Measurements from ENCODE around the gene FN3K.
A peak's percentile ranks its signal among the peaks of the same experiment; 100 is the strongest.
"Not testable (repeated sequence)": the region's sequence is repeated elsewhere in the genome, so short reads cannot be mapped to it uniquely, and the experiment has no call there.

FN3K gene

DNA sequence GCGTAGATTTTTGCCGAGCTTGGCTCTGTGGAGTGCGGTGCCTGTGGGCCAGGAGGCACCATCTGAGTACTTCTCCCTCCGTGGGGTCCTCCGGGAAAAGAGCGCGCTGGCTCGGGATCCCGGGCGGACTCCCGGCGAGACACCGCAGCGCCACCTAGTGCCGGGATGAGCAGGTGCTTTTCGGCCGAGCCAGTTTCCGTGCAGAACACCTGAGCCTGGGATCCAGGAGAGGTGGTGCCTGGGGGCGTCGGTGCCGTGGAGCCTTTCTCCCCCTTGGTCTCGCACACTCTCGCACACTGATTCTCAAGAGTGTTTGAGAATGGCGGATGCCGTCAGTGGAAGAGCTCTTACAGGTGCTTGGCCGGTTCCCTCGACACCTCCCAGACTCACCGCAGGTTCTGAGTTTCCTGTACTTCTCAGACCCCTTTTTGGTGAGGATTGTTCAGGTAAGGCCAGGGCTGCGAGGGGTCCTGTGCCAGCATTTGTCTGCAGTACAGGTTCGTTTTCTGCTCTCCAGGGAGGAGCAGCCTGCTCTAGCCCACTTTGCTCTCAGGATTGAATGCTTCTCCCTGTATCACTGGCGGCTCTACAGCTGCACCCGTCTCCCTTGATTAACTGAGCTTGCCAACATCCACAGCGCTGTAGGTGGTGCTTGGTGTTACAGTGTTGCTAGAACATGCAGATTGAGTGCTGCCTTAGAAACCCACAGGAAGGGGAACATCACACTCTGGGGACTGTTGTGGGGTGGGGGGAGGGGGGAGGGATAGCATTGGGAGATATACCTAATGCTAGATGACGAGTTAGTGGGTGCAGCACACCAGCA, 39.8 kb downstream of the FN3K start:
- DNase-seq = peak; percentile 34

- DNase-seq = no peak
Measured at GRCh38 chr17:82776454-82776853, 41.0 kb downstream of the FN3K start.

- not testable (repeated sequence) for DNase-seq
Measured at GRCh38 chr17:82777778-82778375, 42.5 kb downstream of the FN3K start.

- DNase-seq = no peak
Measured at GRCh38 chr17:82779541-82779940, 44.1 kb downstream of the FN3K start.

DNA sequence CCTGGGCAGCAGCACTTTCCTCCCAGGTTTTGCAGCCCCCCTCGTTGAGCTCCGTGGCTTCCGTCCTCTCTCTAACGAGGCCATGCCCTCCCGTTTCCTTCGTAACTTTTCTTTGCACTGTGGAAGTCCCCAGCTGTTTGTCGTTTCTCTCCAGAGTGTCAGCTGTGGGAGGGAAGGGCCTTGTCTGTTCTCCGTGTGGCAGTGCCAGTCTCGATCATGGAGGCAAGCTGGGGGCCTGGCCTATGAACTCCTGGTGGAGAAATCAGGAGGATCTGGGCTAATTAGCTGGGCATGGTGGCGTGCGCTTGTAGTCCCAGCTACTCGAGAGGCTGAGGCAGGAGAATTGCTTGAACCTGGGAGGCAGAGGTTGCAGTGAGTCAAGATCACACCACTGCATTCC, 44.8 kb downstream of the FN3K start:
- no peak for DNase-seq

- no peak for DNase-seq
Measured at GRCh38 chr17:82780971-82781893, 45.8 kb downstream of the FN3K start.

DNA sequence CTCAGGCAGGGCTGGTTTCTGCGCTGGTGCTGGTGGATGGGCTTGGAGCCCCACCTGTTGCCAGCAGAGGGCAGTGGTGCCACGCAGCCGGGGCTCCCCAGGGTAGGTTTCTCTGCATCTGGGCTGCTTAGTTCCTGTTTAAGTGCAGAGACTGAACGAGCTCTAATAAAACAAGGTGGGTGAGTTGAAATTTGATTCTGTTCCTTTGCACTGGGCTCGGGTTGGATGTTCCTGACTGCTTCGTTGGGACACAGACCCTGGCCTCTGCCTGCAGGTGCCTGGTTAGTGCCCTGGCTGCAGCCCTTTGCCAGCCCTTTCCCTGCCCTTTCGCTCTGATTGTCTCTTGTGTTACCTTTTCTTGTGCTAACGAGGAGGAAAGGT, 46.5 kb downstream of the FN3K start:
- peak; percentile 84 for DNase-seq

DNA sequence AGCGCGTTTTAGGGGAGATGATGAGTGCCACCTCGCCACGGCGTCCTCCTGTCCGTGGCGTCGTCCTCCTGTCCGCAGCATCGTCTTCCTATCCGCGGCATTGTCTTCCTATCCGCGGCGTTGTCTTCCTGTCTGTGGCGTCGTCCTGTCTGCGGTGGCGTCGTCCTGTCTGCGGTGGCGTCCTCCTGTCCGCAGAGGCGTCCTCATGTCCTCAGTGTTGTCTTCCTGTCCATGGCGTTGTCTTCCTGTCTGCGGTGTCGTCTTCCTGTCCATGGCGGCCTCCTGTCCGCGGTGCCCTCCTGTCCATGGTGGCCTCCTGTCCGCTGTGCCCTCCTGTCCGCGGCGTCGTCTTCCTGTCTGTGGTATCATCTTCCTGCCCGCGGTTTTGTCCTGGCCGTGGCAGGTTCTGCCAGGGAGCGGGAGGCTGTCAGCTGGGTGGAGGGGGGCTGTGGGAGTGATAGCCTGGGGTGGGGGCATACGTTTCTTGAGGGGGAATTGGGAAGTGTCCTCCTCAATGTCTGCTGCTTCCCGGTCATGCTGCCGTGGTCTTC, 47.3 kb downstream of the FN3K start:
- peak; percentile 34 for DNase-seq

- no peak for DNase-seq
Measured at GRCh38 chr17:82783498-82783897, 48.1 kb downstream of the FN3K start.

- not testable (repeated sequence) for DNase-seq
Measured at GRCh38 chr17:82785581-82785980, 50.2 kb downstream of the FN3K start.

- no peak for DNase-seq
Measured at GRCh38 chr17:82786427-82786826, 51.0 kb downstream of the FN3K start.

GRCh38 chr17:82787081-82787848, 51.9 kb downstream of the FN3K start:
- DNase-seq = no peak

- no peak for DNase-seq
Measured at GRCh38 chr17:82788206-82789001, 53.0 kb downstream of the FN3K start.

- DNase-seq = no peak
Measured at GRCh38 chr17:82789051-82789592, 53.7 kb downstream of the FN3K start.

DNA sequence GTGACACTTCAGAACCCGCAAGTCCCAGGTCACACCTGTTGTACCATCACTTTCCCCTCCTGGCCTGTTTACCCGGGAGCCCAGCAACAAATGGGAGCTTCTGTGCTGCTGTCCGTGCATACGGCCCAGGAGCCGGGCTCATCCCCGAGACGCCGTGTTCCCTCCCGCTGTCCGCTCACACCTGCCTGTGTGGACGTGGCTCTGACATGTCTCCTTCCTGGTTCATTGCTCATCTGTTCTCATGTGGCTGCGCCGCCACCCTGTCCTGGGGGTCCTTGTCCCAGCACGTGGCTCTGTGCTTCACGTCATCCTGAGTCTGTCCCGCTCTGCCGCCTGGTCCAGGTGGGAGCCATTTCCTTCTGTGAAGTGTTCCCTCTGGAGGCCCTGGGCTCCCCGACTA, 54.4 kb downstream of the FN3K start:
- DNase-seq = no peak

- DNase-seq = no peak
Measured at GRCh38 chr17:82790391-82790790, 55.0 kb downstream of the FN3K start.

GRCh38 chr17:82791532-82791931, 56.1 kb downstream of the FN3K start:
- DNase-seq = no peak

- no peak for DNase-seq
Measured at GRCh38 chr17:82793974-82794630, 58.7 kb downstream of the FN3K start.

- DNase-seq = no peak
Measured at GRCh38 chr17:82794781-82795482, 59.5 kb downstream of the FN3K start.

- DNase-seq = no peak
Measured at GRCh38 chr17:82795615-82796014, 60.2 kb downstream of the FN3K start.
